ENCODE measurements around the gene WNT5A.

DNA sequence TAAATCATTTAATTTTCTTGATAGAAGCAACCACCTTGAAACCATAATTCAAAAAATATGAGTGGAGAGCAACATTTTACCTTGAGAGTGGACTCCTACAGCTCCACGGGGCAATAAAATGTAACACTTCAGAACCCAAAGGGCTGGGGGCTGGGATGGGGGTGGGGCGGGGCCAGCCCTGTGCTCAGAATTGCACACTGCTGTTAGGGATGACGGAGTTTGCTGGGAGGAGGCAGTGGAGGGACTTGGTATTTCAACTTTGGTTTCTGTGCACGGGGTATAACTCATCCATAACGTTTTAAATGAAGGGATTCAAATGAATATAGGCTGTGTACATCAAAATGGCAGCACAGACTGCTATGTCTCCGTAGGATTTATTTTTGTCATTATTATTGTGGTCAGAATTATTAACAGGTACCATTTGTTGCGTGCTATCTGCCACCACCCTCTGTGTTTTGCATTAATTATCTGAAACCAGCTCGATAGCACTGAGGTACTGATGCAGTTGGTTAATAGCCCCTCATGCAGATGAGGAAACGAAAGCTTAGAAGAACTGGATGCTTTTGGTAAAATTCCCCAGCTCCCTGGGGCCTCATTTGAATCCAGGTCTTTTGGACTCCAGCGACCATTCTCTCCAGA is 29.4 kb upstream of the WNT5A start:
- no peak for TF ChIP-seq EZH2 (IDR thresholded peaks at IDR 0.05; ENCODE audit: insufficient read depth, poor library complexity, severe bottlenecking)
- no peak for TF ChIP-seq EZH2phosphoT487 (IDR thresholded peaks at IDR 0.05; ENCODE audit: insufficient read depth, low read depth)

Measured in GM23248 (cell line).